Lower leg skin (tissue), 3 donors: ENCODE data around the gene FOXA1.

Experiments
- CTCF ChIP-seq, 3 donors: fragments of 450-650 bp; IDR thresholded peaks; one replicate each; pipeline ENCODE4 v1.5.1; 2016; ENCODE audit warnings: antibody characterized with exemption in 3 of 3, mild to moderate bottlenecking in 3 of 3, moderate library complexity in 2 of 3
- POLR2A ChIP-seq, 2 donors: fragments of 450-650 bp; IDR thresholded peaks; one replicate each; pipeline ENCODE4 v1.6.1; 2016 to 2017; ENCODE audit warnings: antibody characterized with exemption in 2 of 2, mild to moderate bottlenecking in 1 of 2, moderate library complexity in 1 of 2

GRCh38 chr14:37594971-37595808 lies at the start of gene FOXA1, which contains the start of gene TTC6:
- TF ChIP-seq POLR2A (IDR thresholded peaks at IDR 0.05) (no peak), CTCF (IDR thresholded peaks at IDR 0.05) (no peak)
